Caco-2 (cell line): ENCODE data around the gene TTLL8. TPM values are rescaled to one million over a fixed set of nuclear protein-coding genes. Genes with fewer than 3 reads are reported as not detected.
A peak's percentile ranks its signal among the peaks of the same experiment; 100 is the strongest.

Experiments used
- BruUV-seq: library from RNA; stranded (reverse); fragments of 400-500 nt; replicated peaks from 2 replicates; lab custom pipeline; 2021; lab: Mats Ljungman, UMichigan
- CTCF ChIA-PET: fragments of 300-600 bp; sonication (Branson Sonifier 250); formaldehyde crosslinking; loops from one replicate; lab custom pipeline; 2022; ENCODE audit warnings: antibody characterized with exemption; lab: Charles Lee
- POLR2A ChIA-PET: fragments of 300-600 bp; sonication (Branson Sonifier 250); formaldehyde crosslinking; loops from one replicate; lab custom pipeline; 2022; ENCODE audit warnings: antibody characterized with exemption; lab: Charles Lee
- DNase-seq, 2 experiments: peaks; one replicate each; pipeline versions ENCODE4 v3.0.0 to v3.0.0-alpha.2; 2020 to 2022
- H3K27me3 ChIP-seq: replicated peaks from 2 replicates; pipeline ENCODE4 v1.6.0; 2011; ENCODE audit warnings: low read length; ENCODE audit not compliant: control insufficient read depth, insufficient read depth
- H3K36me3 ChIP-seq: 2 replicates; pipeline ENCODE4 v1.5.1; 2011; ENCODE audit warnings: low read length; ENCODE audit not compliant: control insufficient read depth, insufficient read depth
- H3K4me1 ChIP-seq: fragments of 250-450 bp; sonication (Bioruptor Pico); 2 replicates; pipeline ENCODE4 v1.5.1; 2020; ENCODE audit warnings: mild to moderate bottlenecking
- H3K4me3 ChIP-seq: 2 replicates; pipeline ENCODE4 v1.5.1; 2011; ENCODE audit warnings: low read depth, mild to moderate bottlenecking, control low read depth, low read length
- H3K9me3 ChIP-seq: fragments of 250-450 bp; sonication (Bioruptor Pico); 2 replicates; pipeline ENCODE4 v1.5.1; 2020; ENCODE audit warnings: mild to moderate bottlenecking, moderate library complexity
- H3K27ac Mint-ChIP-seq: one replicate; pipeline ENCODE4 v1.8.0; 2022; ENCODE audit warnings: mixed read lengths; ENCODE audit not compliant: unreplicated experiment
- H3K27me3 Mint-ChIP-seq: one replicate; pipeline ENCODE4 v1.8.0; 2022; ENCODE audit warnings: mixed read lengths; ENCODE audit not compliant: insufficient read depth, unreplicated experiment
- H3K36me3 Mint-ChIP-seq: one replicate; pipeline ENCODE4 v1.8.0; 2022; ENCODE audit warnings: mild to moderate bottlenecking, mixed read lengths; ENCODE audit not compliant: insufficient read depth, unreplicated experiment
- H3K4me1 Mint-ChIP-seq: one replicate; pipeline ENCODE4 v1.8.0; 2022; ENCODE audit warnings: low read depth, mixed read lengths; ENCODE audit not compliant: unreplicated experiment
- H3K4me3 Mint-ChIP-seq: one replicate; pipeline ENCODE4 v1.8.0; 2022; ENCODE audit warnings: mild to moderate bottlenecking, moderate library complexity, mixed read lengths; ENCODE audit not compliant: unreplicated experiment
- H3K9me3 Mint-ChIP-seq: one replicate; pipeline ENCODE4 v1.8.0; 2022; ENCODE audit warnings: mixed read lengths; ENCODE audit not compliant: unreplicated experiment
- CTCF ChIP-seq, 2 experiments: fragments of 200-600 bp in 1 of 2; IDR thresholded peaks; 1 replicate in 1 of 2; 2 replicates in 1 of 2; pipeline versions ENCODE4 v1.5.1 to v1.8.0; 2011 to 2022; ENCODE audit warnings: antibody characterized with exemption in 1 of 2, control low read depth in 1 of 2, inconsistent platforms in 1 of 2, low read depth in 1 of 2, low read length in 1 of 2, mild to moderate bottlenecking in 1 of 2, moderate library complexity in 1 of 2; ENCODE audit not compliant: insufficient read depth in 1 of 2, severe bottlenecking in 1 of 2, unreplicated experiment in 1 of 2
- intact Hi-C: fragments of 100-400 bp; cut with micrococcal nuclease; formaldehyde crosslinking; loops from one replicate; pipeline ENCODE4 v1.10.0; 2022; ENCODE audit not compliant: unreplicated experiment
- total RNA-seq: library from RNA; stranded (reverse); gene quantifications from 2 replicates; pipeline ENCODE4 v1.2.3, GENCODE V29; 2022

The TTLL8 gene
- total RNA-seq, 1 experiment from 2014 or later, result not detected

GRCh38 chr22:49970528-49971231 is 87.4 kb downstream of the TTLL8 start:
- Mint-ChIP-seq H3K4me3 (peak overlapping the region; percentile 72), H3K27ac (peak overlapping the region; percentile 86), H3K4me1 (no peaks in the 10 kb centered on the region), H3K36me3 (peaks cover 21% of the 10 kb centered on the region), H3K27me3 (no peaks in the 10 kb centered on the region), H3K9me3 (no peaks in the 10 kb centered on the region)
- BruUV-seq, result TSS peak; percentile 87
- ChIA-PET CTCF (no interaction called here), POLR2A (interaction anchor here (1.2 to 2.3 kb wide), 3 partner anchors 19 to 53 kb away, joined by 4 to 20 read pairs (median 4); partner anchors contain the start of genes ALG12 and CRELD2)
- H3K27me3 ChIP-seq, result no peaks in the 10 kb centered on the region
- intact Hi-C loops, result no loop called here
- H3K4me1 ChIP-seq, result peaks cover 28% of the 10 kb centered on the region
- TF ChIP-seq CTCF (IDR thresholded peaks at IDR 0.05; ENCODE audit: insufficient read depth in 1 of 2, low read depth in 1 of 2, low read length in 1 of 2, severe bottlenecking in 1 of 2, unreplicated experiment in 1 of 2), result no peak
- no peaks in the 10 kb centered on the region for H3K9me3 ChIP-seq
- DNase-seq, result peak; percentile 95 to 98
- peak overlapping the region; percentile 59 for H3K4me3 ChIP-seq
- no peaks in the 10 kb centered on the region for H3K36me3 ChIP-seq

DNA sequence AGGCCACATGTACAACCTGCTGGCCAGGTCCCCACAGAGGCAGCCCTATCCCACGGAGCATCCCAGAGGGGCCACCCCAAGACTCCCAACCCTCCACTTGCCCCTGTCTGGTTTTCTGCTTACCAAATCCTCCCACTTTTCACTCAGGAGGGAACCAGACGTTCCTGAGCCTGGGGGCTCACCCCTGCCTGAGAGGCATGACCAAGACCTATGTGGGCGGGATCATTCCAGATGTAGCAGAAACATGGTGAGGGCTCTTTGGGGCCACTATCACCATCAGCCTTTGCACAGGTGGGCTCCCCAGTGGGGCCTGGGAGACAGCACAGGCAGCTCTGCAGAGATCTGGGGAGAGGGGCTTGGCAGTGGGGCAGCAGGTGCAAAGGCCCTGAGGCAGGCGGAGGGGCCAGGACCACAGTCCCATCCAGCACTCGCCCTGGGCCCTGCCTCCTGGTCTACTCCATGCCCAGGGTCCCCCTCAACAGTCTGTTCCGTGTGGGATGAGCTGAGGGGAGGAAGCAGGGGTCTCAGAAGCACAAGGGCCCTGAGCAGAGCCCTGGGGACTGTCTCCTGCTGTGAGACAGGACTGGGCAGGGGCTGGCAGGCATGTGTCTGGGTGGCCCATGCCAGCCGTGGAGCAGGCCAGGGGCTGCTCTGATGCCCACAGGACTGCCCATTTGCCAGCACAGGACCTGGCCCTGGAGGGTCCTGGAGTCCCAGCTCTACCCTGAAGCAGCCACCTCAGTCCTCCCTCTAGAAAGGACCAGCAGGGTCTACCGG is 88.2 kb downstream of the TTLL8 start:
- intact Hi-C loops, result no loop called here
- peak overlapping the region; percentile 59; the same call in 1 of the 2 replicates for H3K4me3 ChIP-seq
- H3K27me3 ChIP-seq, result no peaks in the 10 kb centered on the region
- H3K36me3 ChIP-seq, result no peaks in the 10 kb centered on the region
- BruUV-seq, result no TSS peak
- Mint-ChIP-seq H3K4me3 (no peak overlapping the region), H3K36me3 (peaks cover 26% of the 10 kb centered on the region), H3K9me3 (no peaks in the 10 kb centered on the region), H3K27me3 (no peaks in the 10 kb centered on the region), H3K27ac (peak overlapping the region; percentile 86), H3K4me1 (no peaks in the 10 kb centered on the region)
- ChIA-PET CTCF (no interaction called here), POLR2A (interaction anchor here (1.4 to 2.3 kb wide), 2 partner anchors 18 to 39 kb away, joined by 4 to 20 read pairs; no protein-coding TSS in a partner anchor)
- TF ChIP-seq CTCF (IDR thresholded peaks at IDR 0.05; ENCODE audit: insufficient read depth in 1 of 2, low read depth in 1 of 2, low read length in 1 of 2, severe bottlenecking in 1 of 2, unreplicated experiment in 1 of 2), result no peak
- H3K9me3 ChIP-seq, result no peaks in the 10 kb centered on the region
- no peak for DNase-seq
- H3K4me1 ChIP-seq, result peaks cover 36% of the 10 kb centered on the region

DNA sequence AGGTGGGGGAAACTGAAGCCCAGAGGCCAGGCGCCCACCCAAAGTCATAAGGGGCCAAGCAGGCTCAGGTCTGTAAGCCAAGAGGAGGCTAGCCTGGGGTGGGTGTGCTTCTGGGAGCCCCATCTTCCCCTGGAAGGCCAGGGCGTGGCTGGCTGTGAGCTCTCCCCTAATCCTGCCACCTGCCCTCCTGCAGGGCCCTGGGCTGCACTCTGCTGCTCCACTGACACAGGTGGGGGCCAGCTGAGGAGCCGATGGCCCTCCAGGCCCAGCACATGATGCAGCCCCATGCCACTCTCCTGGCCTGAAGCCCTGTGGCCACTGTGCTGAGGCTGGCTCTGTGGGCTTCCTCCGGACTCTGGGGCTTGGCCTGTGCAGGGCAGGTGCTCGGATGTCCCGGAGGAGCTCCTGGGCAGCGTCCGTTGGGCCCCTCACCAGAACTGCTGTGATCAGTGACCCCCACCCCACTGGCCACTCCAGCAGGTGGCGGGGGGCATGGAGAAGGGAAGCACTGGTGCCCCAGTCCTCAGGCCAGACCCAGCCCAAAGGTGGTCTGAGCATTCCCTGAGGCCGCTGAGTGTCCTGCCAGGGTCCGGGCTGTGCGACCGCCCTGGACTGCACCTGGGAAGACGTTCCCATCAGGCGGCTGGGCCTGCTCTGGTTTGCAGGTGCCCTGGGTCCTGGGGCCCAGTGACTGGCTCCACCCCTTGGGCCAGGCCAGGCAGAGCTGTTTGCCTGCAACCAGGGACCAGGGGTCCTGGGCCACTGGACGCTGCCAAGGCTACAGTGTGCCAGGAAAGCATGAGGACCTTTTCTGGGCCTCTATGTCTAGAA is 89.1 kb downstream of the TTLL8 start:
- intact Hi-C loops, result no loop called here
- no TSS peak for BruUV-seq
- TF ChIP-seq CTCF (IDR thresholded peaks at IDR 0.05; ENCODE audit: insufficient read depth in 1 of 2, low read depth in 1 of 2, low read length in 1 of 2, severe bottlenecking in 1 of 2, unreplicated experiment in 1 of 2), result no peak
- peak in 1 of 2 experiments; percentile 32 for DNase-seq
- POLR2A ChIA-PET, result no interaction called here
- H3K4me3 Mint-ChIP-seq, result no peak overlapping the region
- Histone ChIP-seq H3K4me3 (no peak overlapping the region), H3K36me3 (no peaks in the 10 kb centered on the region), H3K9me3 (no peaks in the 10 kb centered on the region), H3K27me3 (no peaks in the 10 kb centered on the region), H3K4me1 (peaks cover 41% of the 10 kb centered on the region)
- CTCF ChIA-PET, result no interaction called here
- H3K27ac Mint-ChIP-seq, result no peak overlapping the region
- no peaks in the 10 kb centered on the region for H3K4me1 Mint-ChIP-seq
- no peaks in the 10 kb centered on the region for H3K9me3 Mint-ChIP-seq
- H3K27me3 Mint-ChIP-seq, result no peaks in the 10 kb centered on the region
- H3K36me3 Mint-ChIP-seq, result peaks cover 35% of the 10 kb centered on the region
